H9 (cell line): ENCODE data around the gene TTC17. TPM values are rescaled to one million over a fixed set of nuclear protein-coding genes. Genes with fewer than 3 reads are reported as not detected.

Source experiments
- DNase-seq: peaks from one replicate; pipeline ENCODE4 v3.0.0-alpha.2; 2017
- H2AFZ ChIP-seq: one replicate; pipeline ENCODE4 v1.6.1; 2013; ENCODE audit warnings: mild to moderate bottlenecking, low read length, control low read depth, moderate library complexity
- H2AK5ac ChIP-seq: 2 replicates; pipeline ENCODE4 v1.6.1; 2013; ENCODE audit warnings: low read length, control low read depth, mixed read lengths; ENCODE audit not compliant: insufficient read length
- H2BK120ac ChIP-seq: one replicate; pipeline ENCODE4 v1.6.1; 2013; ENCODE audit warnings: low read depth, mild to moderate bottlenecking, low read length, control low read depth, inconsistent platforms; ENCODE audit not compliant: poor library complexity, severe bottlenecking
- H2BK12ac ChIP-seq: 2 replicates; pipeline ENCODE4 v1.6.1; 2013; ENCODE audit warnings: low read length, control low read depth, mixed read lengths, low read depth; ENCODE audit not compliant: insufficient read length
- H2BK15ac ChIP-seq: 2 replicates; pipeline ENCODE4 v1.6.1; 2013; ENCODE audit warnings: low read depth, low read length, control low read depth
- H2BK20ac ChIP-seq: one replicate; pipeline ENCODE4 v1.6.1; 2013; ENCODE audit warnings: low read depth, mild to moderate bottlenecking, low read length, control low read depth, inconsistent platforms; ENCODE audit not compliant: poor library complexity, severe bottlenecking
- H2BK5ac ChIP-seq: 2 replicates; pipeline ENCODE4 v1.6.1; 2013; ENCODE audit warnings: low read length, control low read depth, mixed read lengths; ENCODE audit not compliant: insufficient read length
- H3K14ac ChIP-seq: 2 replicates; pipeline ENCODE4 v1.6.1; 2013; ENCODE audit warnings: low read length, control low read depth; ENCODE audit not compliant: insufficient read depth
- H3K18ac ChIP-seq: 2 replicates; pipeline ENCODE4 v1.6.1; 2013; ENCODE audit warnings: low read depth, mild to moderate bottlenecking, mixed read lengths, low read length, control low read depth; ENCODE audit not compliant: insufficient read length
- H3K23ac ChIP-seq: 2 replicates; pipeline ENCODE4 v1.6.1; 2013; ENCODE audit warnings: low read length, control low read depth, mixed read lengths, low read depth; ENCODE audit not compliant: insufficient read length
- H3K23me2 ChIP-seq: 2 replicates; pipeline ENCODE4 v1.6.1; 2013; ENCODE audit warnings: low read depth, mild to moderate bottlenecking, mixed read lengths, low read length, control low read depth; ENCODE audit not compliant: insufficient read length, poor library complexity, severe bottlenecking
- H3K27ac ChIP-seq: 2 replicates; pipeline ENCODE4 v1.5.1; 2013; ENCODE audit warnings: low read length, control low read depth, mixed read lengths, low read depth; ENCODE audit not compliant: insufficient read length
- H3K27me3 ChIP-seq: 2 replicates; pipeline ENCODE4 v1.6.1; 2013; ENCODE audit warnings: low read length, control low read depth, inconsistent platforms; ENCODE audit not compliant: insufficient read depth
- H3K4ac ChIP-seq: 2 replicates; pipeline ENCODE4 v1.6.1; 2013; ENCODE audit warnings: low read depth, mild to moderate bottlenecking, control low read depth, inconsistent platforms, low read length, moderate library complexity
- H3K4me1 ChIP-seq: 2 replicates; pipeline ENCODE4 v1.6.1; 2013; ENCODE audit warnings: low read length, control low read depth, inconsistent platforms; ENCODE audit not compliant: insufficient read depth
- H3K4me2 ChIP-seq: 2 replicates; pipeline ENCODE4 v1.6.1; 2013; ENCODE audit warnings: low read length, control low read depth, mixed read lengths; ENCODE audit not compliant: insufficient read length, insufficient read depth
- H3K56ac ChIP-seq: 2 replicates; pipeline ENCODE4 v1.6.1; 2013; ENCODE audit warnings: low read depth, mild to moderate bottlenecking, mixed read lengths, low read length, control low read depth; ENCODE audit not compliant: insufficient read length
- H3K79me1 ChIP-seq: 2 replicates; pipeline ENCODE4 v1.6.1; 2013; ENCODE audit warnings: low read depth, mild to moderate bottlenecking, moderate library complexity, low read length, control low read depth, inconsistent platforms; ENCODE audit not compliant: insufficient read depth, poor library complexity, severe bottlenecking
- H3K79me2 ChIP-seq: 2 replicates; pipeline ENCODE4 v1.6.1; 2013; ENCODE audit warnings: low read length, control low read depth, inconsistent platforms; ENCODE audit not compliant: insufficient read depth
- H3K9ac ChIP-seq: 2 replicates; pipeline ENCODE4 v1.6.1; 2013; ENCODE audit warnings: low read length, control low read depth, mixed read lengths; ENCODE audit not compliant: insufficient read length; ENCODE audit errors: extremely low read depth
- H3K9me3 ChIP-seq: one replicate; pipeline ENCODE4 v1.6.1; 2013; ENCODE audit warnings: low read depth, low read length, inconsistent platforms; ENCODE audit not compliant: control insufficient read depth
- H3T11ph ChIP-seq: one replicate; pipeline ENCODE4 v1.6.1; 2013; ENCODE audit warnings: mild to moderate bottlenecking, low read length, control low read depth, inconsistent platforms
- H4K20me1 ChIP-seq: one replicate; pipeline ENCODE4 v1.6.1; 2013; ENCODE audit not compliant: control insufficient read depth, insufficient read length, insufficient read depth
- H4K5ac ChIP-seq: 2 replicates; pipeline ENCODE4 v1.6.1; 2013; ENCODE audit warnings: low read depth, mild to moderate bottlenecking, mixed read lengths, low read length, control low read depth; ENCODE audit not compliant: insufficient read length
- H4K8ac ChIP-seq: replicated peaks from 2 replicates; pipeline ENCODE4 v1.6.1; 2013; ENCODE audit warnings: low read length, control low read depth, mixed read lengths, low read depth; ENCODE audit not compliant: insufficient read length
- H4K91ac ChIP-seq: 2 replicates; pipeline ENCODE4 v1.6.1; 2013; ENCODE audit warnings: low read depth, mild to moderate bottlenecking, moderate library complexity, mixed read lengths, low read length, control low read depth; ENCODE audit not compliant: insufficient read length
- H3K27ac Mint-ChIP-seq, 3 experiments: 2 replicates in 2 of 3; 3 replicates in 1 of 3; pipeline ENCODE4 v1.8.0; 2020 to 2021; ENCODE audit warnings: mixed read lengths in 3 of 3, mild to moderate bottlenecking in 1 of 3, moderate library complexity in 1 of 3
- H3K27me3 Mint-ChIP-seq: 2 replicates; pipeline ENCODE4 v1.8.0; 2021; ENCODE audit warnings: low read depth, mild to moderate bottlenecking, moderate library complexity, mixed read lengths
- H3K36me3 Mint-ChIP-seq, 3 experiments: 2 replicates in 2 of 3; 3 replicates in 1 of 3; pipeline ENCODE4 v1.8.0; 2020 to 2021; ENCODE audit warnings: low read depth in 3 of 3, mixed read lengths in 3 of 3; ENCODE audit not compliant: insufficient read depth in 1 of 3
- H3K4me1 Mint-ChIP-seq, 2 experiments: 2 replicates each; pipeline ENCODE4 v1.8.0; 2020; ENCODE audit warnings: mixed read lengths in 2 of 2
- H3K4me3 Mint-ChIP-seq, 2 experiments: 2 replicates in 1 of 2; 3 replicates in 1 of 2; pipeline ENCODE4 v1.8.0; 2020 to 2021; ENCODE audit warnings: mild to moderate bottlenecking in 2 of 2, mixed read lengths in 2 of 2, moderate library complexity in 1 of 2
- H3K9me3 Mint-ChIP-seq, 2 experiments: 2 replicates in 1 of 2; 3 replicates in 1 of 2; pipeline ENCODE4 v1.8.0; 2020; ENCODE audit warnings: mild to moderate bottlenecking in 2 of 2, mixed read lengths in 2 of 2, moderate library complexity in 1 of 2
- CTCF ChIP-seq: fragments of 200-600 bp; sonication (generic); conservative IDR thresholded peaks from 3 replicates; pipeline ENCODE4 v1.8.0; 2021; ENCODE audit warnings: antibody characterized with exemption, mild to moderate bottlenecking
- total RNA-seq: library from RNA; stranded (reverse); gene quantifications from 2 replicates; pipeline ENCODE4 v1.2.1, GENCODE V29; 2021

The TTC17 gene
- total RNA-seq, 1 experiment from 2014 or later = 68.5 TPM

- H4K20me1 ChIP-seq = no peaks in the 10 kb centered on the region
- H3K23ac ChIP-seq = no peak overlapping the region
- no peak overlapping the region for H3T11ph ChIP-seq
- H2BK20ac ChIP-seq = no peak overlapping the region
- no peak overlapping the region for H3K27ac Mint-ChIP-seq
- H3K4me1 ChIP-seq = peaks cover 3% of the 10 kb centered on the region; the same call in 1 of the 2 replicates
- H2BK120ac ChIP-seq = no peak overlapping the region
- no peak overlapping the region for H3K18ac ChIP-seq
- H3K23me2 ChIP-seq = no peaks in the 10 kb centered on the region
- H3K4me1 Mint-ChIP-seq = peaks cover 10 to 20% of the 10 kb centered on the region in 2 experiments
- no peak overlapping the region for H3K27ac ChIP-seq
- H3K14ac ChIP-seq = no peak overlapping the region
- H3K4ac ChIP-seq = no peak overlapping the region
- H2BK12ac ChIP-seq = no peak overlapping the region
- H3K56ac ChIP-seq = no peak overlapping the region
- H3K27me3 ChIP-seq = no peaks in the 10 kb centered on the region
- no peaks in the 10 kb centered on the region for H3K9me3 Mint-ChIP-seq
- no peaks in the 10 kb centered on the region for H3K79me2 ChIP-seq
- H3K27me3 Mint-ChIP-seq = no peaks in the 10 kb centered on the region
- no peak overlapping the region for H2BK15ac ChIP-seq
- no peak overlapping the region for H3K4me3 Mint-ChIP-seq
- H3K9me3 ChIP-seq = no peaks in the 10 kb centered on the region
- DNase-seq = no peak
- no peak overlapping the region for H4K8ac ChIP-seq
- no peak overlapping the region for H2AFZ ChIP-seq
- H2BK5ac ChIP-seq = no peak overlapping the region
- no peak overlapping the region for H4K5ac ChIP-seq
- H3K4me2 ChIP-seq = no peak overlapping the region
- peaks cover 0 to 7% (median 5%) of the 10 kb centered on the region in 3 experiments; a peak in 3 of 7 replicates for H3K36me3 Mint-ChIP-seq
- no peak overlapping the region for H3K9ac ChIP-seq
- no peak for TF ChIP-seq CTCF
- H4K91ac ChIP-seq = no peak overlapping the region
- no peak overlapping the region for H2AK5ac ChIP-seq
- peaks cover 4% of the 10 kb centered on the region for H3K79me1 ChIP-seq
These were observed 18.7 kb downstream of the TTC17 start for GRCh38 chr11:43377389-43377788.
